Stimulated activated CD4-positive, alpha-beta T cell treated with anti-CD3 and anti-CD28 coated beads, Interleukin-12 subunit alpha, Interleukin-12 subunit beta, amount 100 ng/mL, for 4 hours (primary cell): ENCODE data around the gene PNPLA7.
"Not testable (repeated sequence)": the region's sequence is repeated elsewhere in the genome, so short reads cannot be mapped to it uniquely, and the experiment has no call there.

ENCODE experiments used
- DNase-seq: peaks from one replicate; pipeline ENCODE4 v3.0.0-alpha.2; 2020

PNPLA7 gene

GRCh38 chr9:137458194-137459151, 91.7 kb downstream of the PNPLA7 start:
- DNase-seq: no peak

GRCh38 chr9:137457406-137458193, 92.6 kb downstream of the PNPLA7 start:
- no peak for DNase-seq

- no peak for DNase-seq
These were observed 93.3 kb downstream of the PNPLA7 start for GRCh38 chr9:137456864-137457405.

- no peak for DNase-seq
These were observed 93.9 kb downstream of the PNPLA7 start for GRCh38 chr9:137456061-137456863.

GRCh38 chr9:137455359-137455991, 94.7 kb downstream of the PNPLA7 start:
- no peak for DNase-seq

GRCh38 chr9:137454597-137455358, 95.4 kb downstream of the PNPLA7 start:
- DNase-seq: no peak

- DNase-seq: peak; percentile 44
These were observed 96.0 kb downstream of the PNPLA7 start for GRCh38 chr9:137454145-137454596.

- DNase-seq: peak; percentile 56
These were observed 96.5 kb downstream of the PNPLA7 start for GRCh38 chr9:137453643-137454081.

GRCh38 chr9:137452761-137453642, 97.2 kb downstream of the PNPLA7 start:
- DNase-seq: no peak

- DNase-seq: no peak
These were observed 98.0 kb downstream of the PNPLA7 start for GRCh38 chr9:137452006-137452760.

- DNase-seq: not testable (repeated sequence)
These were observed 98.8 kb downstream of the PNPLA7 start for GRCh38 chr9:137451264-137452005.

- not testable (repeated sequence) for DNase-seq
These were observed 99.5 kb downstream of the PNPLA7 start for GRCh38 chr9:137450539-137451222.

- no peak for DNase-seq
These were observed 100.2 kb downstream of the PNPLA7 start for GRCh38 chr9:137449931-137450538.

- no peak for DNase-seq
These were observed 100.9 kb downstream of the PNPLA7 start for GRCh38 chr9:137449081-137449844.

GRCh38 chr9:137448602-137448962, 101.6 kb downstream of the PNPLA7 start:
- no peak for DNase-seq

- DNase-seq: no peak
These were observed 102.2 kb downstream of the PNPLA7 start for GRCh38 chr9:137447722-137448601.
